Gastroesophageal sphincter (tissue), 3 donors: Measurements from ENCODE around the gene ST7.

Experiments used
- POLR2AphosphoS5 ChIP-seq: sonication (generic); formaldehyde crosslinking; IDR thresholded peaks from one replicate; pipeline ENCODE4 v1.6.1; 2017; ENCODE audit warnings: antibody characterized with exemption
- TF ChIP-seq, protein P1 (sequence below), 4 experiments: fragments of 200-600 bp in 2 of 4; fragments of 450-650 bp in 2 of 4; sonication (generic) in 1 of 4; IDR thresholded peaks; one replicate each; pipeline ENCODE4 v1.5.1; 2017 to 2019; ENCODE audit warnings: antibody characterized with exemption in 4 of 4, mild to moderate bottlenecking in 2 of 4, moderate library complexity in 2 of 4

DNA sequence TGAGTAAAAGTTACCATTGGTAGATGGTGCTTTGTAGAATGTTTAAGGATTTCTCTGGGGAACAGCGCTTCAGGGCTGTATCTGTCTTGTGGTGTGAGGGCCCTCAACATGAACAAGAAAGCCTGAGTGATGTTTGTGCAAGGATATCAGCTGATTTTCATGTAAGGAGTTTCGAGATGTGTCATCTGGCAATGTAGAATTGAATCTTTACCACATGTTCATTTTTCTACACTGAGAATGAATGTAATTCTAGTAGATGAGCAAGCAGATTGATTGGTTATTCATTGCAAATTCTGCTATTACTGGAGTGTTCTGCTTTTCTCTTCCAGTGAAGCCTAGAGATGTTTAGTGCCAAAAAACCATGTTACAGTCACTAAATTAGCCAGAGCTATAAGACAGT lies 87.7 kb downstream of the ST7 start:
- TF ChIP-seq, protein P1, sequence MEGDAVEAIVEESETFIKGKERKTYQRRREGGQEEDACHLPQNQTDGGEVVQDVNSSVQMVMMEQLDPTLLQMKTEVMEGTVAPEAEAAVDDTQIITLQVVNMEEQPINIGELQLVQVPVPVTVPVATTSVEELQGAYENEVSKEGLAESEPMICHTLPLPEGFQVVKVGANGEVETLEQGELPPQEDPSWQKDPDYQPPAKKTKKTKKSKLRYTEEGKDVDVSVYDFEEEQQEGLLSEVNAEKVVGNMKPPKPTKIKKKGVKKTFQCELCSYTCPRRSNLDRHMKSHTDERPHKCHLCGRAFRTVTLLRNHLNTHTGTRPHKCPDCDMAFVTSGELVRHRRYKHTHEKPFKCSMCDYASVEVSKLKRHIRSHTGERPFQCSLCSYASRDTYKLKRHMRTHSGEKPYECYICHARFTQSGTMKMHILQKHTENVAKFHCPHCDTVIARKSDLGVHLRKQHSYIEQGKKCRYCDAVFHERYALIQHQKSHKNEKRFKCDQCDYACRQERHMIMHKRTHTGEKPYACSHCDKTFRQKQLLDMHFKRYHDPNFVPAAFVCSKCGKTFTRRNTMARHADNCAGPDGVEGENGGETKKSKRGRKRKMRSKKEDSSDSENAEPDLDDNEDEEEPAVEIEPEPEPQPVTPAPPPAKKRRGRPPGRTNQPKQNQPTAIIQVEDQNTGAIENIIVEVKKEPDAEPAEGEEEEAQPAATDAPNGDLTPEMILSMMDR (IDR thresholded peaks at IDR 0.05): no peak
- no peak for TF ChIP-seq POLR2AphosphoS5
